Lung microvascular endothelial cell (primary cell): ENCODE results near the gene SPDYE8. TPM values are rescaled to one million over a fixed set of nuclear protein-coding genes. Genes with fewer than 3 reads are reported as not detected.
"Not testable (repeated sequence)": the region's sequence is repeated elsewhere in the genome, so short reads cannot be mapped to it uniquely, and the experiment has no call there.

ENCODE experiments used
- DNase-seq, 2 donors: peaks; one replicate each; pipeline versions ENCODE4 v3.0.0 to v3.0.0-alpha.2; 2010; ENCODE audit warnings: low read depth in 2 of 2
- total RNA-seq: library from RNA; depleted of rRNA; stranded (reverse); fragments of >200 nt; gene quantifications from 2 replicates; pipeline ENCODE4 v1.2.1, GENCODE V29; 2014

Gene SPDYE8, protein sequence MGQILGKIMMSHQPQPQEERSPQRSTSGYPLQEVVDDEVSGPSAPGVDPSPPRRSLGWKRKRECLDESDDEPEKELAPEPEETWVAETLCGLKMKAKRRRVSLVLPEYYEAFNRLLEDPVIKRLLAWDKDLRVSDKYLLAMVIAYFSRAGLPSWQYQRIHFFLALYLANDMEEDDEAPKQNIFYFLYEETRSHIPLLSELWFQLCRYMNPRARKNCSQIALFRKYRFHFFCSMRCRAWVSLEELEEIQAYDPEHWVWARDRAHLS
- not detected in 2 replicates for total RNA-seq

DNA sequence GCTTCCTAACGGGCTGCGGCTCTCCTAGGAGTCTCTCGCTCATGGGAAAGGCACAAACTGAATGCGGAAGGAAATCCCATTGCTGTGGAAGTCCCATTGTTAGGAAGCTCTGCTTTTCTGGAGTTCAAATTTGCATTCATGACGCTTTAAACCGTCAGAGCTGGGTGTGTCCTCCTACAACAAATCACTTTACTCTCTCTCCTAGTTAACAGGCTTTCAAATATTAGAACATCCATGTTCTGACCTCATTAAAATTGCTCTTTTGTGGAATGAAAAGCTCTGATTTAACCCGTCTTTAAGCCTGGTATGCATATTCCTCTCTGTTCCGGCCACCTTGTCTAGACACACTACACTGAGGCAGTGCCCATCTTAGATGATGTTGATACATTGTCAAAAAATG lies at the start of gene SPDYE8:
SPDYE8 (minus strand) TSS at position 101 of the 400 bp plus-strand sequence. CDS start 1,800 bp downstream, outside the sequence.
- not testable (repeated sequence) for DNase-seq

DNA sequence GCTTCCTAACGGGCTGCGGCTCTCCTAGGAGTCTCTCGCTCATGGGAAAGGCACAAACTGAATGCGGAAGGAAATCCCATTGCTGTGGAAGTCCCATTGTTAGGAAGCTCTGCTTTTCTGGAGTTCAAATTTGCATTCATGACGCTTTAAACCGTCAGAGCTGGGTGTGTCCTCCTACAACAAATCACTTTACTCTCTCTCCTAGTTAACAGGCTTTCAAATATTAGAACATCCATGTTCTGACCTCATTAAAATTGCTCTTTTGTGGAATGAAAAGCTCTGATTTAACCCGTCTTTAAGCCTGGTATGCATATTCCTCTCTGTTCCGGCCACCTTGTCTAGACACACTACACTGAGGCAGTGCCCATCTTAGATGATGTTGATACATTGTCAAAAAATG lies 28.2 kb upstream of the SPDYE8 start, which contains the start of gene SPDYE11:
SPDYE11 (minus strand) TSS at position 101 of the 400 bp plus-strand sequence. CDS start 1,800 bp downstream, outside the sequence.
- DNase-seq: not testable (repeated sequence)

DNA sequence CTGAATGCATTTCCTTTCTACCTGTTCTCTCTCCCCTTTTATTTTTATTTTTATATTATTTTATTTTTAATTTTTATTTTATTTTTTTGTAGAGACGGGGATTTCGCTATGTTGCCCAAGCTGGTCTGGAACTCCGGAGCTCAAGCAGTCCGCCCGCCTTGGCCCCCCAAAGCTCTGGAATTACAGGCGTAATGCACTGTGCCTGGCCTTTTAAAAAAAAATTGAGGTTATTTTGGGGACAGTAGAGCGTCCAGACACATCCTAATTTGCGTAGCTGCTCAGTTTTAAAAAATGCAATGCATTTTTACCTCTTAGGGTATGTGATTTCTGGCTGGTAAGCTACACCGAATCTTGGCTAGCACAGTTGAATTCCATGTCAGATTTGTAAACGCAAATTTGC lies 23.1 kb downstream of the SPDYE8 start:
- DNase-seq: peak in 1 of 2 donors; percentile 0

DNA sequence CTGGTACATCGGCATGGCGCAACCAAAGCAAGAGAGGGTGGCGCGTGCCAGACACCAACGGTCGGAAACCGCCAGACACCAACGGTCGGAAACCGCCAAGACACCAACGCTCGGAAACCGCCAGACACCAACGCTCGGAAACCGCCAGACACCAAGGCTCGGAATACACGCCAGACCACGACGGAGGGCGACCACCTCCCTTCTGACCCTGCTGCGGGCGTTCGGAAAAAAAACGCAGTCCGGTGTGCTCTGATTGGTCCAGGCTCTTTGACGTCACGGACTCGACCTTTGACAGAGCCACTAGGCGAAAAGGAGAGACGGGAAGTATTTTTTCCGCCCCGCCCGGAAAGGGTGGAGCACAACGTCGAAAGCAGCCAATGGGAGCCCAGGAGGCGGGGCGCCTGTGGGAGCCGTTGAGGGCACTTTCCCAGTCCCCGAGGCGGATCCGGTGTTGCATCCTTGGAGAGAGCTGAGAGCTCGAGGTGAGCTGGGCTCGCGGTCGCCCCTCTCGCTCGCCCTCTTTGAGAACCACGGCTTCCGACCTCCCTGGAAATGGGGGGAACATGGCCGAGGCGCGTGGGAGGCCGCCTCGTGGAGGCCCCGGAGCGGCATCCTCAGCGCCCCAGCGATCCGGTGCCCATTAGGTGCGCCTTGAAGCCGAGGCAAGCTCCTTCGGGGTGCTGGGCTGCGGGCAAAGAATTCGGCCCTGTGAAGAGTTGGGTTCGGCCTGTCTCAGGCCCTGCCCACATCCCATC lies 23.7 kb downstream of the SPDYE8 start:
- not testable (repeated sequence) for DNase-seq

DNA sequence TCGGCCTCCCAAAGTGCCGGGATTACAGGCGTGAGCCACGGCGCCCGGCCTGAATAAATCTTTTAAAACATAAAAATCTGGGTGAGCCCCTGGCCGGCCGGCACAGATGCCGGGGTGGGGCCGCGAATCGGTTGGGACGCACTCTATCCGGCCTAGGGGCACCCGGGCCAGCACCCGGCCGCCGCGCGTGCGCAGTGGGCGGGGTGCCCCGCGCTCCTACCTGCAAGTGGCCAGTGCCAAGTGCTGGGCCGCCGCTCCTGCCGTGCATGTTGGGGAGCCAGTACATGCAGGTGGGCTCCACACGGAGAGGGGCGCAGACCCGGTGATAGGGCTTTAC lies 24.2 kb downstream of the SPDYE8 start:
- DNase-seq: not testable (repeated sequence)

DNA sequence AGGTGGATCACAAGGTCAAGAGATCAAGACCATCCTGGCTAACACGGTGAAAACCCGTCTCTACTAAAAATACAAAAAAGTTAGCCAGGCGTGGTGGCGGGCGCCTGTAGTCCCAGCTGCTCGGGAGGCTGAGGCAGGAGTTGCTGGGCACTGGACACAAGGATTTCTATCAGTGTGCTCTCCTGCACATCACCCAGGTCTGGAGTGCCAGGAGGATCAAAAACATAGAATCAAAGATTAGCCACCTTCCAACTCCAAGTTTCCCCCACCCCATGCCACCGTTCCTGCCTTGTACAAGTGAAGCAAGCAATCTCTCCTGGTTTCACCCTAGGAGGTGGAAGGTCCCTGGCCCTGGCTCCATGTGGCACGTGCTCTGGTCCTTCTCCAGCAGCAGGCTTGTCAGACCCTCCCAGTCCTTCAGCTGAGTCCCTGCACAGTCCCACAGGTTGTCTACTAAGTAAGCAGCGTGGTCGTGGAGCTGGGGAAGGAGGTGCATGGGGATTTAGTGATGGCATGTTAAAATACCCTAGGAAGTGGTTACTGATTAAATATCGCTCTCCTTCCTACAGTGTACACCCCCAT lies 31.6 kb downstream of the SPDYE8 start:
- DNase-seq: not testable (repeated sequence)

DNA sequence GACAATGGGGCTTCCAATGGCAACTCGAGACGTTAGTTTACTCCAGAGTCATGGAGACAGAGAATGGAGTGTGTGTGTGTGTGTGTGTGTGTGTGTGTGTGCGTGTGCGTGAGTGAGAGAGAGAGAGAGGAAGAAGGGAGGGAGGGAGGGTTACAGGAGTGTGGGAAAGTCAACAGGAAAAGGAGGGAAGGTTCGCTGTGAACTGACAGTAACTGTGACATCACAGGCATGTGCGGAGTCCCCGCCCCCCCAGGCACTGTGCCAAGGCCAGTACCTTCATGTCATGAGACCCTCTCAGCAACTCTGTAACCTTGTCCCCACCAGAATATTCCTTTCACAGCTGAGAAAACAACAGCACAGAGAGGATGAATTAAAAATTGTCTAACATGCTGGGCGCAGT lies 32.1 kb downstream of the SPDYE8 start:
- not testable (repeated sequence) for DNase-seq

DNA sequence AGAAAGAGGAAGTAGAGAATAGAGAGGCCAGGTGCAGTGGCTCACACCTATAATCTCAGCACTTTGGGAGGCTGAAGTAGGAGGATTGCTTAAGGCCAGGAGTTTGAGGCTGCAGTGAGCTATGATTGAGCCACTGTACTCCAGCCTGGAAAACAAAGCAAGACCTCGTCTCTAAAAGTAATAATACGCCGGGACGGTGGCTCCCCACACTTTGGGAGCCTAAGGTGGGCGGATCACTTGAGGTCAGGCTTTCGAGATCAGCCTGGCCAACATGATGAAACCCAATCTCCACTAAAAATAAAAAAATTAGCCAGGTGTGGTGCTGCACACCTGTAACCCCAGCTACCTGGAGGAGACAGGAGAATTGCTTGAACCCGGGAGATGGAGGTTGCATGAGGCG lies 34.1 kb downstream of the SPDYE8 start:
- not testable (repeated sequence) for DNase-seq

DNA sequence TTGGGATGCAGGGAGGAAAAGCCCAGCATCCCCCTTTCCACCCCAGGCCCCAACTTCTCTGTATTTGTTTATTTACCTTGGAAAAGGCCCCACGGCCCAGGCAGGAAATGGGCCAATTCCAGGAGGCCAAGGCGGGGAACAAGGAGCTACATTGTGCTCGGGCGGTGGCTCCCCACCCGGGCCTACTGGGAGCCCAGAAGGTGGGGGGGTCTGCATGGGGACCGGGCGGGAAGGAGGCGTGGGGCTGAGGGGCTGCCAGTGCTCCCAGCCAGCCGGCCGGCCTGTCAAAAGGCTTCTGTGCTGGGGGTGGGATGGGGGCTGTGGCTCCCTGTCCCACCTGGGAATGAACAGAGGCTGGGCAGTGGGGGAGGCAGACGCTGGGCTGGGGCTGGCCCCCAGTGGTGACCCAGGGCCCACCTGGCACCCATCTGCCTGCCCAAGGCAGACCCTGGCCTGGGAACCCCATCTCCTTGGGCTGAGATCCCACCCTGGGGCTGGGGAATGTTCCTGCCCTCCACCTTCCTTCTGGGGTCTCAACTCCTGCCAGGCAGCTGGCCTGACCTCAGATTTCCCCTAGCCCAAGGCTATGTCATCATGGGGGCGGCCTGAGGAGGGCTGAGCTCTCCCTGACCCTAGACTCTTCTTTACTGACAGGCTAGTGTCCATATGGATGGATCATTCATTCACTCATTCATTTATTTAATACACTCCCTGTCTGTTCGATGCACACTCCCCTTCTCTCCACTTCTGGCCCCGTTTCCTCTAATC lies 39.2 kb downstream of the SPDYE8 start:
- not testable (repeated sequence) for DNase-seq

DNA sequence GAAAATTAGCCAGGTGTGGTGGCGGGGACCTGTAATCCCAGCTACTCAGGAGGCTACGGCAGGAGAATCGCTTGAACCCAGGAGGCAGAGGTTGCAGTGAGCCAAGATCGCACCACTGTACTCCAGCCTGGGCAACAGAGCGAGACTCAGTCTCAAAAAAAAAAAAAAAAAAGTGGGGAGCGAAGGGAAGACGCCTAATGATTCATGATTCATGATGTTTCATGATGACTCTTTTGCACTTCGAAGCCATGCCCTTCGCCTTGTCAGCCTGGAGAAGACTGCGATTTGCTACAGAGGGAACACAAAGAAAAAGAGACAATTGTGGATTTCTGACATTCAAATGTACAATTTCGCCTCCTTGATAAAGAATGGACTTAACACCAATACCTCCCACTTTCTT lies 47.5 kb downstream of the SPDYE8 start:
- not testable (repeated sequence) for DNase-seq

DNA sequence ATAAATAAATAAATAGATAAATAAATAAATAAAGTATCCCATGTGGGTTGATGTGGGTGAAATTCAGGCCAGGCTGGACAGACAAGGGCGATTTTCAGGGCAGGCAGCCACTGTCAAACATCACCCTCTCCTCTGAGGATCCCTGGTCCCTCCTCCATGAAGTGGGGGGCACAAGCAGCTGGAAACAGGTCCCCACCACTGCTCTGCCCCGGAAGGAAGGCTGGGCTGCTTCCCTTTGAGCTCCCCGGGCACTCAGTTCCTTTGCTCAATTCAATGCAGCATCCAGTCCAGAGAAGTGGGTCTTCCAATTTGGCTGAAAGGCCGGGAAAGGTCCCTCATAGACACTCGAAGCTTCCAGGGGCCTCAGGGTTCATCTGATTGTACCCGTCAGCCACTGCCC lies 49.2 kb downstream of the SPDYE8 start:
- DNase-seq: not testable (repeated sequence)

DNA sequence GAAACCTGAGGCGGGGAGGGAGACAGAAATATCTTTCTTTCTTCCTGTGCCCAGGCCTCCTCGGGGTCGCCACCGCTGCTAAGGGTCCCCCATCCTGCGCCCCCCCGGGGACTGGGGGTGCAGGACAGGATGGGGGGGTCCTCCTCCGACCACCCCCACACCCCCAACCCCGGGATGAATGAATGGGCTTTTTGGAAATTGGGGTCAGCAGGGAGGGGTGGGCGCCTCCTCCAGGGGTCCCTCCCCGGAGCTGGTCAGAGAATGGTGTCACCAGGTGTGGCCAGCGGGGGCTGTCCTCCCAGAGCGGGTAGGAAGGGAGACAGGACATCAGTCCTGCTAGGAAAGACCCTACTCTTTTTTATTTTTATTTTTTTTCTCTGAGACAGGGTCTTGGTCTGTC lies 53.1 kb downstream of the SPDYE8 start:
- DNase-seq: not testable (repeated sequence)

DNA sequence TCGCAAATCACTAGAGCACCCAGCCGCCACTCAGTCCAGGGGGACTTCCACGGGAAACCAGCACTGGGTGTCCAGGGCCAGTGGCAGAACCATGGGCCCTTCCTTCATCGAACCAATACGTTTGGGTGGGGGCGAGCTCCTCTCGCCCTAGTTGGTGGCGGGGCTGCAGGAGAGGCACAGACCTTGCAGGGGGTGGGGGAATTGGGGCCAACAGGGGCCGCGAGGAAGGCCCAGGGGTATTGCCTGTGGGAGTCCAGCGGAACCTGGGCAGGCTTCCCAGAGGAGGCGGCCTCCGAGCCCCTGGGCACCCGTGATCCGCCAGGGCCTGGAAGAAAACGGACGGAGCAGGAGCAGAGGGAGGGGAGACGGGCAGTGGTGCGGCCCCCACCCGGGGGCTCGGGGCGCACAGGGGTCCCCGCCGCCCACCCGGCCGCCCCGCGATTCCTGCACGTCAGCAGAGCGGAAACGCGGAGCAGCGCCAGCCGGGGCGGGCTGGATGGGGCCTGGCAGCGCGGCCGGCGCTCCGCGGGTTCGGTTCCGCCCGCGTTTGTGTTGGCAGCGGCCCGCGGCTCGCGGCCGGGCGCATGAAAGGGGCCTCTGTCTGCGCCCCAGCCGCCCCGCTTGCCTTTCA lies 53.8 kb downstream of the SPDYE8 start:
- DNase-seq: not testable (repeated sequence)

DNA sequence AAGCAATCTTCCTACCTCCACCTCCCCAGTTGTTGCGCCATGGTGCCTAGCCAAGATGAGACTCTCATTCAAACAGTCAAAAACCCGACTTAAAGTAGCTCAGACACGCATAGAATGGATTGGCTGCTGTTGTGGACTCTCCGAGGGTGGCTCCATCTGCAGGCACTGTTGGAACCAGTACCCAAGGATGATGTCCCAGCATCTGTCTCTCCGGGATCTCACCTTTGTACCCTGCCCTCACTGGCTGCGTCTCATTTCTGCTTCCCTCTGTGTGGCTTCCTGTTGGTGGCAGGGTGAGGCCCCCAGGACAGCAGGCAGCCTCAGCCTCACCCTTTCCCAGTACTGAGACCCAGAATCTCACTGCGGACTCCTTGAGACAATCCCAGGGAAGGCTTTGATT lies 54.8 kb downstream of the SPDYE8 start:
- not testable (repeated sequence) for DNase-seq

DNA sequence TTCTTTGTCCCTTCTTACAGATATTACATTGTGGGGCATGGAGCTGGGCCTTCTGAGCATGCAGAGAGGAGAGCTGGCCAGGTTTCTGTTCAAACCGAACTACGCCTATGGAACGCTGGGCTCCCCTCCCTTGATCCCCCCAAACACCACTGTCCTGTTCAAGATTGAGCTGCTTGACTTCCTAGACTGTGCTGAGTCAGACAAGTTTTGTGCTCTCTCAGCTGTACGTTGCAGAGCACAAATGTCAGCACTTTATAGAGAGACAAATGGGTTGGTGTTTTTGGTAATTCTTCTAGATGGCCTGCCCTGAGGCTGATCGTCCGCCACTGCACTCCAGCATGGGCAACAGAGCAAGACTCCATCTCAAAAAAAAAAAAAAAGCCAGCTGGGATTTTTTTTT lies 58.1 kb downstream of the SPDYE8 start:
- not testable (repeated sequence) for DNase-seq

Other genes with a start within 250 kb of the SPDYE8 start
- gene TYW1B, start 201.6 kb downstream of the SPDYE8 start, total RNA-seq: 0.87 and 5.4 TPM in 2 replicates
- gene POM121, start 104.7 kb downstream of the SPDYE8 start, total RNA-seq: 3.3 and 3.8 TPM in 2 replicates
- under 0.01 TPM in 1 of 2 replicates, not detected in the other for gene TRIM74, start 60.3 kb downstream of the SPDYE8 start, total RNA-seq
- not detected in 2 replicates for gene SPDYE11, start 28.1 kb upstream of the SPDYE8 start, total RNA-seq
- not detected in 2 replicates for gene SPDYE9, start 56.3 kb upstream of the SPDYE8 start, total RNA-seq